Measurements from ENCODE around the gene ASB16.

GRCh38 chr17:44190481-44190880 lies 20.0 kb downstream of the ASB16 start:
- TF ChIP-seq CTCF (IDR thresholded peaks at IDR 0.05) (no peak), EZH2 (IDR thresholded peaks at IDR 0.05; ENCODE audit: borderline replicate concordance, insufficient read depth, low read depth, low read length, poor library complexity, severe bottlenecking) (no peak)

Measured in B cell (primary cell).